Adrenal gland (tissue), 19 donors: ENCODE results near the gene PLAC8. TPM values are rescaled to one million over a fixed set of nuclear protein-coding genes. Genes with fewer than 3 reads are reported as not detected.

Experiments
- DNase-seq, 7 donors: peaks; one replicate each; pipeline ENCODE4 v3.0.0-alpha.2; 2019 to 2020
- H3K27ac ChIP-seq, 5 donors: fragments of 200-600 bp; sonication (generic) in 4 of 5; 1 replicate in 3 of 5; 2 replicates in 2 of 5; pipeline versions ENCODE4 v1.5.1 to v1.8.0; 2016 to 2020; ENCODE audit warnings: mild to moderate bottlenecking in 1 of 5
- H3K27me3 ChIP-seq: fragments of 200-600 bp; 2 replicates; pipeline ENCODE4 v1.8.0; 2021
- H3K36me3 ChIP-seq, 2 donors: fragments of 200-600 bp; replicated peaks in 1 of 2; 1 replicate in 1 of 2; 2 replicates in 1 of 2; pipeline versions ENCODE4 v1.5.1 to v1.8.0; 2018 to 2022
- H3K4me1 ChIP-seq, 2 donors: fragments of 200-600 bp; replicated peaks in 1 of 2; 1 replicate in 1 of 2; 2 replicates in 1 of 2; pipeline versions ENCODE4 v1.5.1 to v1.8.0; 2018 to 2021
- H3K4me3 ChIP-seq, 4 donors: fragments of 200-600 bp; sonication (generic) in 3 of 4; one replicate each; pipeline ENCODE4 v1.5.1; 2016 to 2018
- H3K9me3 ChIP-seq, 3 donors: fragments of 200-600 bp; sonication (generic) in 1 of 3; replicated peaks in 1 of 3; 1 replicate in 2 of 3; 2 replicates in 1 of 3; pipeline versions ENCODE4 v1.5.1 to v1.8.0; 2016 to 2021
- POLR2A ChIP-seq, 2 donors: fragments of 450-650 bp; IDR thresholded peaks; one replicate each; pipeline ENCODE4 v1.6.1; 2017; ENCODE audit warnings: antibody characterized with exemption in 2 of 2, mild to moderate bottlenecking in 2 of 2, moderate library complexity in 1 of 2
- WGBS, 4 donors: extraction: QIAGEN DNeasy Blood & Tissue Kit in 2 of 4; methylation state at CpG; one replicate each; pipeline versions ENCODE4 v1.1.5 to v1.1.7; 2013 to 2017; 5-methylcytosine and 5-hydroxymethylcytosine counted together
- intact Hi-C, 2 donors: fragments of 100-400 bp; cut with DNase I; formaldehyde crosslinking; loops; one replicate each; pipeline versions ENCODE4 v1.14.1 to v1.15.0; 2022 to 2023
- long read RNA-seq, 10 donors: library from polyadenylated mRNA in 3 of 10; unstranded in 2 of 10; stranded (forward) in 1 of 10; transcript quantifications; one replicate each; pipeline ENCODE4 v2.0.0 and lab custom pipeline, GENCODE V29; 2021 to 2026
- polyA plus RNA-seq, 3 donors: library from polyadenylated mRNA; stranded (reverse); fragments of 200-250 nt in 2 of 3; fragments of 350-450 nt in 1 of 3; fragmentation: Illumina TruSeq in 1 of 3; extraction: RNeasy Lipid Tissue Mini Kit (QIAGEN cat#74804) in 1 of 3; gene quantifications; one replicate each; pipeline ENCODE4 v1.2.3, GENCODE V29; 2013 to 2014
- total RNA-seq, 9 donors: library from RNA; depleted of rRNA in 4 of 9; stranded (reverse); fragments of >200 nt in 4 of 9; fragments of 120-200 nt in 1 of 9; fragmentation: NEBNext Ultra II Directional in 1 of 9; extraction: Animal tissue kit (Norgen Biotek cat#: 25700) in 1 of 9; gene quantifications; one replicate each; pipeline versions ENCODE4 v1.1.0 to v1.2.4, GENCODE V29; 2013 to 2023
- TF ChIP-seq, protein P1 (sequence below), 6 experiments: fragments of 450-650 bp in 4 of 6; fragments of 200-600 bp in 2 of 6; sonication (generic) in 1 of 6; IDR thresholded peaks; 1 replicate in 5 of 6; 2 replicates in 1 of 6; pipeline versions ENCODE4 v1.5.1 to v1.8.0; 2016 to 2021; ENCODE audit warnings: antibody characterized with exemption in 6 of 6, mild to moderate bottlenecking in 2 of 6, moderate library complexity in 1 of 6
- donor health status: healthy with polysubstance abuse.
- donor health status: Bipolar disorder and iron deficiency.
- donor health status: DM: yes; HTN: yes; CAD: no.
- donor health status: DM: no; HTN: no; CAD: no.
- donor health status: DM: no; HTN: no; CAD: no.
- donor health status: DM: yes; HTN: yes; CAD: no.

Gene PLAC8, protein sequence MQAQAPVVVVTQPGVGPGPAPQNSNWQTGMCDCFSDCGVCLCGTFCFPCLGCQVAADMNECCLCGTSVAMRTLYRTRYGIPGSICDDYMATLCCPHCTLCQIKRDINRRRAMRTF
- total RNA-seq (1 to 10 TPM in 8 of 9 donors, not detected in 1; 1.8 to 5.9 (median 2.8) TPM), polyA plus RNA-seq (10 to 100 TPM in 1 of 3 donors, 1 to 10 TPM in 2; 1.4 to 14.4 (median 4.1) TPM)
- long read RNA-seq, donor 1, result 0 reads
- long read RNA-seq, donor 2, partial matches to known transcripts, result 0 of 1 reads
- long read RNA-seq, donor 2, other reads (novel, unspliced or antisense), result 0 of 1 reads
- long read RNA-seq, donor 3, partial matches to known transcripts, result 0 of 1 reads
- long read RNA-seq, donor 3, other reads (novel, unspliced or antisense), result 0 of 1 reads
- long read RNA-seq, donor 4, result 0 reads
- long read RNA-seq, donor 5, result 0 reads
- long read RNA-seq, donor 6, result 0 reads
- long read RNA-seq, donor 7, result 0 reads
- long read RNA-seq, donor 8, partial matches to known transcripts, result 0 of 3 reads
- long read RNA-seq, donor 8, other reads (novel, unspliced or antisense), result 0 of 3 reads
- long read RNA-seq, donor 9, partial matches to known transcripts, result 0 of 1 reads
- long read RNA-seq, donor 9, other reads (novel, unspliced or antisense), result 0 of 1 reads
- long read RNA-seq, donor 10, result 0 reads

DNA sequence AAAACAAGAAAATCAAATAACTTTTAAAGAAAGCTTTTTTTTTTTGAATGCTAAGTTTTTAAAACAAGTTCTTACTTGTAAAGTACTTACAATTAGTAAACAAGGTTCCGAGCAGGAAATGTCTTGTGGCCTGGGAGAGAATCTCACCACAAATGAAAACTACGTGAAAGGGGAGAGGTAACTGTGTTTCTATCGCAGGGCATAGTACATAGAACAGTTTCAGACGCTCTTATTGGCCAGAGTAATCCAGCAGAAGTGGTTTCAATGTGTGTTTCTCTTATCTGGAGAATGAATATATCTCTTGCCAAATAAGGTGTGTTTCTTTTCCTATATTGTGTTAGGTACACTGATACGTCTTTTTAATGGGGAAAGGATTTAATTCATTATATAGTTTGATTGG lies at the start of gene PLAC8:
PLAC8 (minus strand) TSS at position 154 of the 400 bp plus-strand sequence. CDS start 6,808 bp downstream, outside the sequence.
- Histone ChIP-seq H3K4me1 (peaks cover 0 to 7% of the 10 kb centered on the region in 2 donors), H3K36me3 (no peaks in the 10 kb centered on the region), H3K27ac (no peak within 1 kb of the TSS), H3K27me3 (no peaks in the 10 kb centered on the region), H3K4me3 (no peak within 1 kb of the TSS), H3K9me3 (no peaks in the 10 kb centered on the region)
- intact Hi-C loops, result no loop called here
- TF ChIP-seq POLR2A (IDR thresholded peaks at IDR 0.05), result no peak
- WGBS, 4 donors, result 69 to 77% (median 75%) methylated on average over 5 of the region's 5 CpGs
- no peak for DNase-seq

DNA sequence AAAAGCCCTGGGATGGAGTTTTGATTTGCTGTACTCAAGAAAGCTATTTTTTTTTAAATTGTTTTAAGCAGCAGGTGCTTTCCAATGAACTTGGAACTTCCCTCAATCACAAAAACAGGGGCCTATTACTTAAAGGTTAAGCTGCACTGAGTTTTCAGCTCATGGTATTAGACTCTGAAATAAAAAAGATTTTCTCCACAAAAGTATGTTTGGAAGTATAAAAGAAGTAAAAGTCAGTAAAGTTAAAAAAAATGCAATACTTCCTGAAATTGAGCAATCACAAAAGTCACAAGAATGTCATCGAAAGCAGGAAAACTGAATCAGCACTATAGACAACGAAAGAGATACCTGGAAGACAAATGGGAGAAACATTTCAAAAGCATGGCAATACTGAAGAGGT lies 38.9 kb upstream of the PLAC8 start:
- DNase-seq, result no peak
- no peaks in the 10 kb centered on the region for H3K27me3 ChIP-seq
- intact Hi-C loops, result no loop called here
- no peaks in the 10 kb centered on the region for H3K9me3 ChIP-seq
- H3K27ac ChIP-seq, result no peak overlapping the region
- peaks cover 15 to 17% of the 10 kb centered on the region in 2 donors for H3K4me1 ChIP-seq
- no peak overlapping the region for H3K4me3 ChIP-seq
- 19 to 41% (median 26%) methylated on average over 2 of the region's 2 CpGs for whole genome bisulfite sequencing, 4 donors
- H3K36me3 ChIP-seq, result no peaks in the 10 kb centered on the region
- TF ChIP-seq, protein P1, sequence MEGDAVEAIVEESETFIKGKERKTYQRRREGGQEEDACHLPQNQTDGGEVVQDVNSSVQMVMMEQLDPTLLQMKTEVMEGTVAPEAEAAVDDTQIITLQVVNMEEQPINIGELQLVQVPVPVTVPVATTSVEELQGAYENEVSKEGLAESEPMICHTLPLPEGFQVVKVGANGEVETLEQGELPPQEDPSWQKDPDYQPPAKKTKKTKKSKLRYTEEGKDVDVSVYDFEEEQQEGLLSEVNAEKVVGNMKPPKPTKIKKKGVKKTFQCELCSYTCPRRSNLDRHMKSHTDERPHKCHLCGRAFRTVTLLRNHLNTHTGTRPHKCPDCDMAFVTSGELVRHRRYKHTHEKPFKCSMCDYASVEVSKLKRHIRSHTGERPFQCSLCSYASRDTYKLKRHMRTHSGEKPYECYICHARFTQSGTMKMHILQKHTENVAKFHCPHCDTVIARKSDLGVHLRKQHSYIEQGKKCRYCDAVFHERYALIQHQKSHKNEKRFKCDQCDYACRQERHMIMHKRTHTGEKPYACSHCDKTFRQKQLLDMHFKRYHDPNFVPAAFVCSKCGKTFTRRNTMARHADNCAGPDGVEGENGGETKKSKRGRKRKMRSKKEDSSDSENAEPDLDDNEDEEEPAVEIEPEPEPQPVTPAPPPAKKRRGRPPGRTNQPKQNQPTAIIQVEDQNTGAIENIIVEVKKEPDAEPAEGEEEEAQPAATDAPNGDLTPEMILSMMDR (IDR thresholded peaks at IDR 0.05), result no peak

DNA sequence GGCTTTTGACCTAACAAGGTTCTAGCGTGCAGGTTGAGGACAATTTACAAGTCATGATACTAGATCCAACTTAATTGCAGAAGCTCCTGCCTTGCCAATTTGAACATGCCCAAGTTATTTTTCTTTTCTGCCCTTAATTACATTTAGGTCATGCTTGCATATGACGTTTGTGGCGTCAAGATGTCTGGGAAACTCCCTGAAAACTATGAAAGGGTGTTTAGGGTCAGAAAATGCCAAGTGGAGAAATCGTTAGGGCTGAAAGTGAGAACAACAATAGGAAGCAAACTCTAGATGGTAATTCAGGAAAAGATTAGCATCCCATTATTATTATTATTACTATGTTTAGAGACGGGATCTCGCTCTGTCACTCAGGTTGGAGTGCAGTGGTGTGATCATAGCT lies 38.2 kb upstream of the PLAC8 start:
- TF ChIP-seq POLR2A (IDR thresholded peaks at IDR 0.05), result no peak
- TF ChIP-seq, protein P1 (IDR thresholded peaks at IDR 0.05), result no peak
- no peak for DNase-seq
- Histone ChIP-seq H3K4me1 (peaks cover 15 to 17% of the 10 kb centered on the region in 2 donors), H3K4me3 (no peak overlapping the region), H3K27ac (no peak overlapping the region), H3K36me3 (no peaks in the 10 kb centered on the region), H3K9me3 (no peaks in the 10 kb centered on the region), H3K27me3 (no peaks in the 10 kb centered on the region)
- 68 to 76% (median 69%) methylated on average over 6 of the region's 6 CpGs for WGBS, 4 donors
- intact Hi-C loops, result no loop called here

DNA sequence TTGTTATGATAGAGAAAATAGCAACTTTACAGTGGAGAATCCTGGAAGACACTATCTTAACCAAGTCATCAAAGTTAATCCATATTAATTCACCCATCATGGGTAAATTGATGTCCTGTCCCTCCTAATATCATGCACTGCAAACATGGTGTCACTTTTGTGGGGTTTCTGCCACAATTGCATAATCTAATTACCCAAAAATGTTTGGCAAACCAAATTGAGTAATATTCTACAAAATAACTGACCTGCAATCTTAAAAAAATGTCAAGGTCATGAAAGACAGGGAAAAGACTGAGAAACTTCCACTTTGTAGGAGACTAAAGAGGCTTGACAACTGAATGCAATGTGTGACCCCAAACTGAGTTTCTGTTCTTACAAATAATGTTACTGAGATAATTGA lies 37.1 kb upstream of the PLAC8 start:
- no peak overlapping the region for H3K4me3 ChIP-seq
- intact Hi-C loops, result no loop called here
- H3K27me3 ChIP-seq, result no peaks in the 10 kb centered on the region
- no peak for DNase-seq
- H3K27ac ChIP-seq, result peak overlapping the region in 1 of 5 donors; percentile 22
- H3K9me3 ChIP-seq, result no peaks in the 10 kb centered on the region
- no peaks in the 10 kb centered on the region for H3K36me3 ChIP-seq
- no peak for TF ChIP-seq POLR2A (IDR thresholded peaks at IDR 0.05)
- TF ChIP-seq, protein P1 (IDR thresholded peaks at IDR 0.05), result no peak
- H3K4me1 ChIP-seq, result peaks cover 15 to 17% of the 10 kb centered on the region in 2 donors
